8988T (cell line): ENCODE measurements around the gene CHD1.
A peak's percentile ranks its signal among the peaks of the same experiment; 100 is the strongest.

Experiments
- DNase-seq: peaks from one replicate; pipeline ENCODE4 v3.0.0; 2011

The CHD1 gene

GRCh38 chr5:98935206-98935605, 6.4 kb upstream of the CHD1 start:
- no peak for DNase-seq

- DNase-seq: no peak
These were observed 5.7 kb upstream of the CHD1 start for GRCh38 chr5:98934546-98934945.

- no peak for DNase-seq
These were observed 4.8 kb upstream of the CHD1 start for GRCh38 chr5:98933445-98934072.

- DNase-seq: no peak
These were observed 2.4 kb upstream of the CHD1 start for GRCh38 chr5:98930972-98931762.

- DNase-seq: no peak
These were observed 997 bp upstream of the CHD1 start for GRCh38 chr5:98929710-98930298.

GRCh38 chr5:98927989-98928872, 576 bp downstream of the CHD1 start:
- peak; percentile 43 for DNase-seq

GRCh38 chr5:98927242-98927988, 1.4 kb downstream of the CHD1 start:
- peak; percentile 17 for DNase-seq

GRCh38 chr5:98923966-98924365, 4.8 kb downstream of the CHD1 start:
- no peak for DNase-seq

GRCh38 chr5:98921947-98922505, 6.8 kb downstream of the CHD1 start:
- no peak for DNase-seq

- DNase-seq: no peak
These were observed 11.4 kb downstream of the CHD1 start for GRCh38 chr5:98917433-98917832.

- no peak for DNase-seq
These were observed 12.3 kb downstream of the CHD1 start for GRCh38 chr5:98916540-98916939.

- DNase-seq: no peak
These were observed 14.9 kb downstream of the CHD1 start for GRCh38 chr5:98913911-98914310.

GRCh38 chr5:98911280-98912040, 17.3 kb downstream of the CHD1 start:
- no peak for DNase-seq

GRCh38 chr5:98909363-98909762, 19.4 kb downstream of the CHD1 start:
- no peak for DNase-seq

GRCh38 chr5:98907951-98908350, 20.9 kb downstream of the CHD1 start:
- DNase-seq: no peak

GRCh38 chr5:98906756-98907355, 22.0 kb downstream of the CHD1 start:
- DNase-seq: no peak

GRCh38 chr5:98905857-98906688, 22.7 kb downstream of the CHD1 start:
- no peak for DNase-seq

GRCh38 chr5:98904780-98905179, 24.0 kb downstream of the CHD1 start:
- DNase-seq: no peak

- no peak for DNase-seq
These were observed 26.1 kb downstream of the CHD1 start for GRCh38 chr5:98902733-98903132.

- no peak for DNase-seq
These were observed 29.4 kb downstream of the CHD1 start for GRCh38 chr5:98899456-98899855.
